Mesenchymal stem cell (in vitro differentiated cells and primary cell): ENCODE measurements around the gene RABGEF1.
"Not testable (repeated sequence)": the region's sequence is repeated elsewhere in the genome, so short reads cannot be mapped to it uniquely, and the experiment has no call there.

Experiments
- DNase-seq: peaks from one replicate; pipeline ENCODE4 v3.0.0-alpha.2; 2013
- H2AFZ ChIP-seq: one replicate; pipeline ENCODE4 v1.6.1; 2013; ENCODE audit warnings: low read depth, mild to moderate bottlenecking, control low read depth, inconsistent platforms, low read length, moderate library complexity
- H2AK5ac ChIP-seq: 2 replicates; pipeline ENCODE4 v1.6.1; 2013; ENCODE audit warnings: low read length, moderate library complexity, mild to moderate bottlenecking, inconsistent platforms; ENCODE audit not compliant: severe bottlenecking
- H2BK120ac ChIP-seq: one replicate; pipeline ENCODE4 v1.6.1; 2013; ENCODE audit warnings: low read depth, mild to moderate bottlenecking, inconsistent platforms, low read length, moderate library complexity
- H2BK12ac ChIP-seq, 2 experiments: one replicate each; pipeline ENCODE4 v1.6.1; 2013; ENCODE audit warnings: inconsistent platforms in 2 of 2, low read length in 2 of 2, mild to moderate bottlenecking in 2 of 2, moderate library complexity in 2 of 2, control low read depth in 1 of 2
- H2BK15ac ChIP-seq: one replicate; pipeline ENCODE4 v1.6.1; 2013; ENCODE audit warnings: mild to moderate bottlenecking, low read depth, inconsistent platforms; ENCODE audit not compliant: poor library complexity, severe bottlenecking
- H2BK5ac ChIP-seq: 2 replicates; pipeline ENCODE4 v1.6.1; 2013; ENCODE audit warnings: low read depth, mild to moderate bottlenecking, low read length, control low read depth, inconsistent platforms; ENCODE audit not compliant: poor library complexity, severe bottlenecking
- H3K14ac ChIP-seq, 2 experiments: one replicate each; pipeline ENCODE4 v1.6.1; 2013; ENCODE audit warnings: inconsistent platforms in 2 of 2, low read length in 2 of 2, control low read depth in 1 of 2, mild to moderate bottlenecking in 1 of 2, moderate library complexity in 1 of 2
- H3K18ac ChIP-seq, 2 experiments: one replicate each; pipeline ENCODE4 v1.6.1; 2013; ENCODE audit warnings: inconsistent platforms in 2 of 2, low read length in 2 of 2, control low read depth in 1 of 2, low read depth in 1 of 2, mild to moderate bottlenecking in 1 of 2
- H3K23ac ChIP-seq, 2 experiments: one replicate each; pipeline ENCODE4 v1.6.1; 2013; ENCODE audit warnings: inconsistent platforms in 2 of 2, low read length in 2 of 2, mild to moderate bottlenecking in 2 of 2, moderate library complexity in 2 of 2, control low read depth in 1 of 2
- H3K27ac ChIP-seq: 2 replicates; pipeline ENCODE4 v1.5.1; 2013; ENCODE audit warnings: mild to moderate bottlenecking, moderate library complexity, low read length, control low read depth, inconsistent platforms; ENCODE audit not compliant: poor library complexity, severe bottlenecking
- H3K27me3 ChIP-seq, 2 experiments: 2 replicates each; pipeline versions ENCODE4 v1.6.1 to v1.7.0; 2013; ENCODE audit warnings: low read length in 2 of 2, mild to moderate bottlenecking in 2 of 2, moderate library complexity in 2 of 2, control low read depth in 1 of 2, inconsistent platforms in 1 of 2; ENCODE audit not compliant: control insufficient read depth in 1 of 2, insufficient read depth in 1 of 2
- H3K36me3 ChIP-seq, 2 experiments: 2 replicates each; pipeline versions ENCODE4 v1.6.1 to v1.7.0; 2013; ENCODE audit warnings: low read length in 2 of 2, control low read depth in 1 of 2, inconsistent platforms in 1 of 2, low read depth in 1 of 2, mild to moderate bottlenecking in 1 of 2; ENCODE audit not compliant: insufficient read depth in 2 of 2, control insufficient read depth in 1 of 2
- H3K4ac ChIP-seq, 2 experiments: one replicate each; pipeline ENCODE4 v1.6.1; 2013; ENCODE audit warnings: inconsistent platforms in 2 of 2, low read length in 2 of 2, mild to moderate bottlenecking in 2 of 2, moderate library complexity in 2 of 2, control low read depth in 1 of 2, low read depth in 1 of 2
- H3K4me1 ChIP-seq: 2 replicates; pipeline ENCODE4 v1.6.1; 2013; ENCODE audit warnings: low read depth, low read length, control low read depth; ENCODE audit not compliant: control insufficient read depth, insufficient read depth
- H3K4me2 ChIP-seq: 2 replicates; pipeline ENCODE4 v1.6.1; 2013; ENCODE audit warnings: low read length, mild to moderate bottlenecking, inconsistent platforms; ENCODE audit not compliant: poor library complexity, severe bottlenecking
- H3K4me3 ChIP-seq, 2 experiments: 2 replicates each; pipeline versions ENCODE4 v1.5.1 to v1.7.0; 2013; ENCODE audit warnings: low read length in 2 of 2, mild to moderate bottlenecking in 2 of 2, control low read depth in 1 of 2, low read depth in 1 of 2; ENCODE audit not compliant: insufficient read depth in 1 of 2
- H3K79me1 ChIP-seq: replicated peaks from 2 replicates; pipeline ENCODE4 v1.6.1; 2013; ENCODE audit warnings: mild to moderate bottlenecking, control low read depth, low read length, inconsistent platforms; ENCODE audit not compliant: poor library complexity, severe bottlenecking
- H3K9ac ChIP-seq: 2 replicates; pipeline ENCODE4 v1.7.0; 2013; ENCODE audit warnings: mild to moderate bottlenecking, low read length, moderate library complexity
- H3K9me3 ChIP-seq: 2 replicates; pipeline ENCODE4 v1.7.0; 2013; ENCODE audit warnings: mild to moderate bottlenecking, low read length; ENCODE audit not compliant: control insufficient read depth
- H4K8ac ChIP-seq: one replicate; pipeline ENCODE4 v1.6.1; 2013; ENCODE audit warnings: inconsistent platforms, mild to moderate bottlenecking, low read length, moderate library complexity
- H4K91ac ChIP-seq: one replicate; pipeline ENCODE4 v1.6.1; 2013; ENCODE audit warnings: mild to moderate bottlenecking, low read length, inconsistent platforms
- WGBS: methylation state at CpG from one replicate; pipeline ENCODE4 v1.1.7; 2013; ENCODE audit warnings: mixed read lengths; 5-methylcytosine and 5-hydroxymethylcytosine counted together

The RABGEF1 gene

GRCh38 chr7:66764905-66765304 is 24.4 kb downstream of the RABGEF1 start:
- H3K36me3 ChIP-seq: peaks cover 6 to 33% of the 10 kb centered on the region in 2 experiments
- H3K27ac ChIP-seq, DNase-seq, H2BK15ac ChIP-seq, H3K4me2 ChIP-seq, H4K91ac ChIP-seq, H3K14ac ChIP-seq, H3K23ac ChIP-seq, H2BK5ac ChIP-seq, H2AK5ac ChIP-seq, H4K8ac ChIP-seq, H3K27me3 ChIP-seq, H3K4me3 ChIP-seq, H2AFZ ChIP-seq, H3K18ac ChIP-seq, H2BK12ac ChIP-seq, H3K4me1 ChIP-seq, H3K9ac ChIP-seq, H2BK120ac ChIP-seq, H3K9me3 ChIP-seq, H3K4ac ChIP-seq: not testable (repeated sequence)
- WGBS: no CpG with 5 or more reads among the region's 1 CpG
- peaks cover 24% of the 10 kb centered on the region for H3K79me1 ChIP-seq

GRCh38 chr7:66765322-66766025 is 24.9 kb downstream of the RABGEF1 start:
- H3K9ac ChIP-seq, H2BK12ac ChIP-seq, H3K14ac ChIP-seq, H3K18ac ChIP-seq, DNase-seq, H3K27ac ChIP-seq, H4K91ac ChIP-seq, H3K23ac ChIP-seq, H2AK5ac ChIP-seq, H2BK120ac ChIP-seq, H2BK5ac ChIP-seq, H3K27me3 ChIP-seq, H4K8ac ChIP-seq, H3K4ac ChIP-seq, H3K4me3 ChIP-seq, H3K9me3 ChIP-seq, H3K4me1 ChIP-seq, H2BK15ac ChIP-seq, H3K4me2 ChIP-seq, H2AFZ ChIP-seq: not testable (repeated sequence)
- WGBS: 84% methylated on average over 2 of the region's 6 CpGs
- peaks cover 24% of the 10 kb centered on the region for H3K79me1 ChIP-seq
- H3K36me3 ChIP-seq: peaks cover 6 to 33% of the 10 kb centered on the region in 2 experiments

- Histone ChIP-seq H3K36me3 (peaks cover 6 to 29% of the 10 kb centered on the region in 2 experiments), H3K14ac (no peak overlapping the region), H2AFZ (no peak overlapping the region), H3K27me3 (no peaks in the 10 kb centered on the region), H3K18ac (no peak overlapping the region), H3K4me2 (no peak overlapping the region), H2BK120ac (no peak overlapping the region), H2BK12ac (no peak overlapping the region), H3K9me3 (no peaks in the 10 kb centered on the region), H2BK5ac (no peak overlapping the region), H3K9ac (no peak overlapping the region), H3K4me1 (no peaks in the 10 kb centered on the region), H4K91ac (no peak overlapping the region), H3K4ac (no peak overlapping the region), H2AK5ac (no peak overlapping the region), H3K4me3 (no peak overlapping the region), H3K79me1 (peaks cover 20% of the 10 kb centered on the region), H3K23ac (no peak overlapping the region), H2BK15ac (no peak overlapping the region), H3K27ac (no peak overlapping the region), H4K8ac (no peak overlapping the region)
- DNase-seq: no peak
- 100% methylated on average over 4 of the region's 5 CpGs for WGBS
Measured at GRCh38 chr7:66766041-66766440, 25.5 kb downstream of the RABGEF1 start.

GRCh38 chr7:66767486-66767885 is 27.0 kb downstream of the RABGEF1 start:
- not testable (repeated sequence) for H2AK5ac ChIP-seq, H2BK15ac ChIP-seq, H2BK5ac ChIP-seq, H3K9me3 ChIP-seq, H2AFZ ChIP-seq, H3K23ac ChIP-seq, H3K4ac ChIP-seq, H3K4me2 ChIP-seq, DNase-seq, H3K27ac ChIP-seq, H3K4me1 ChIP-seq, H4K91ac ChIP-seq, H3K9ac ChIP-seq, H2BK12ac ChIP-seq, H4K8ac ChIP-seq, H2BK120ac ChIP-seq, H3K4me3 ChIP-seq, H3K14ac ChIP-seq, H3K27me3 ChIP-seq
- peaks cover 13% of the 10 kb centered on the region for H3K79me1 ChIP-seq
- peaks cover 0 to 32% of the 10 kb centered on the region in 2 experiments for H3K36me3 ChIP-seq
- peak overlapping the region in 1 of 2 experiments; percentile 57 for H3K18ac ChIP-seq
